SW480 (cell line): Measurements from ENCODE around the gene TIPRL.
"Not testable (repeated sequence)": the region's sequence is repeated elsewhere in the genome, so short reads cannot be mapped to it uniquely, and the experiment has no call there.

ENCODE experiments used
- DNase-seq: peaks from one replicate; pipeline ENCODE4 v3.0.0-alpha.2; 2016; ENCODE audit warnings: low spot score

The TIPRL gene

DNA sequence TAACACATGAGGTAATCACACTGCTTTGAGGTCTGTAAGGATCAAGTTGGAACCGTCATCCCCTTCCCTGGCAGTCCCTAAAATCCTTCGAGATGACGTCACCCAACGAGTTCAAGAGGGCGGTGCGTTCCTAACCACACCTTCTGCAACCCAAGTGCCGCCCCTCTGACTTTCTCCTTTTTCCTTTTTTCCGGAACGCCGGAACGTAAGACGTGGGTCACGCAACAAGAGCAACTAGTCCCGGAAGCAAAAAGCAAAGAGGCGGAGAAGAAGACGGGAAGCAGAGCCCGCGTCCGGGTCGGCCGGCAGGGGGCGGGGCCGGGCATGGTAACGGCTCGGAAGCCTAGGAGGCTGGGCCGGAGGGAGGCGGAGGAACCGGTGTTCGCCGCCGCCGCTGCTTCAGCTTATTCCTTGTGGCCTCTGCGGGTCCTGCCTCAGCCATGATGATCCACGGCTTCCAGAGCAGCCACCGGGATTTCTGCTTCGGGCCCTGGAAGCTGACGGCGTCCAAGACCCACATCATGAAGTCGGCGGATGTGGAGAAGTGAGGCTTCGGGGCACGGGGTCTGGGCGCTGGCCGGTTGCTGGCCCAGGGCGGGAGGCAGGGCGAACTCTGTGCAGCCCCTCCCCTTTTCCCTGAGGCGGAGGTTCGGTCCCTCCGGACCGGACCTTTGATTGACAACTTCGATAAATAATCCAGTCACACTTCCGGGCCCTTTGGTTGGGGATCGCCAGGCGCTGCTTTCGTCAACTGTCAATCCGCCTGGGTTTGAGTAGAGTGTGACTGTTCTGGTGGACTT is at the start of gene TIPRL:
Gene TIPRL, plus strand, starts transcription at position 325 of the 800 bp plus-strand sequence. Its CDS starts 116 bp downstream, at position 441.
- DNase-seq = peak; percentile 97

DNA sequence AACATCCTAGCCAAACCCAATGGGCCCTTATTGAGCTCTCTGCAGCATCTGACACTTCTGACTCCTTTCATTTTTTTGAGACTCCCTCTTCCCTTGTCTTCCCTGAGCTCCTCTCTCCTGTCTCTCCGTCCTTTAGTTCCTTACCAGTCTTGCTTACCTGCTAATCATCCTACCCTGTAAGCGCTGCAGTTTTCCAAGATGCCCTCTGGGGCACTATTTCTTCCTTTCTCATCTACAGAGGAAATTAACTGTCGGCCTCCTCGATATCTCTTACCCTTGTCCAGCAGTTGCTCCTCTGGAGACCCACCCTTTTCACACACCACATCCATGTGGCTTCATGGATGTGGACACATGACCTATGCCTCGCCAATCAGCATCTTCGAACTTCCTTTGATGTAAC is 48.8 kb upstream of the TIPRL start:
- no peak for DNase-seq

DNA sequence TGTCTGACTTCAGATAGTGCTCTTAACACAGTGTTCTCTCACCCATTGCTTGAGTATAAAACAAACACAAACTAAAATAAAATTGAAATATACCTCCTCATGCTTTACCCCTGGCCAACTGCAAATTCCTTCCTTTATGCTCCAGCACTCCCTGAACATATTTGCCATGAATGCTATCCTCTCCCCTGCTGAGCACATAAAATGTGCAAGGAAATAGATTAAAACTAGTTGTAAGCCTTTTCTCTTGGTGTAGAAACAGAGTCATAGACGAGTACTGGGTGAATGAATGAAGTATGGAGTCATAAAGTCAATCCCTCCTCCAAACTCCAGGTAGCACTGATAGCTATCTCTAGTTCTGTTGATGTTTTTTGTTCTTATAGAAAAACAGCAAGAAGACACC is 44.6 kb upstream of the TIPRL start:
- no peak for DNase-seq

DNA sequence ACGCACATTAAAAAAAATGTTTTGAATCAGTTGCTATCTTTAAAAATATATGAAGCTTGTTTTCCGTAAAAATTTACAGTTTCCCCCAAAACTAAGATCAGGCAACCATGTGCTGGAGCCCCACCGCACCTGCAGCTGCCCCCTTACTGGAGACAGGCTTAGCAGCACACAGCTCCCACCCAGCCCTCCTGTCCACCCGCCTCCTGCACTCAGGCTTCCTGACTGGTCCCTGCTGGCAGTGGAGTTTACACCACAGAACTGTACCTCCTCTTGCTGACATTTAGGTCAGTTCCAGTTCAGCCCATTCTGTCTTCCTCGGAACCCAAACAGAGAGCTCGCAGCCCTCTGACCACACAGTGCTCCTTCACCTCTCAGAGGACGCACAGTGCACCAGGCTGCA is 44.1 kb upstream of the TIPRL start:
- DNase-seq = no peak

DNA sequence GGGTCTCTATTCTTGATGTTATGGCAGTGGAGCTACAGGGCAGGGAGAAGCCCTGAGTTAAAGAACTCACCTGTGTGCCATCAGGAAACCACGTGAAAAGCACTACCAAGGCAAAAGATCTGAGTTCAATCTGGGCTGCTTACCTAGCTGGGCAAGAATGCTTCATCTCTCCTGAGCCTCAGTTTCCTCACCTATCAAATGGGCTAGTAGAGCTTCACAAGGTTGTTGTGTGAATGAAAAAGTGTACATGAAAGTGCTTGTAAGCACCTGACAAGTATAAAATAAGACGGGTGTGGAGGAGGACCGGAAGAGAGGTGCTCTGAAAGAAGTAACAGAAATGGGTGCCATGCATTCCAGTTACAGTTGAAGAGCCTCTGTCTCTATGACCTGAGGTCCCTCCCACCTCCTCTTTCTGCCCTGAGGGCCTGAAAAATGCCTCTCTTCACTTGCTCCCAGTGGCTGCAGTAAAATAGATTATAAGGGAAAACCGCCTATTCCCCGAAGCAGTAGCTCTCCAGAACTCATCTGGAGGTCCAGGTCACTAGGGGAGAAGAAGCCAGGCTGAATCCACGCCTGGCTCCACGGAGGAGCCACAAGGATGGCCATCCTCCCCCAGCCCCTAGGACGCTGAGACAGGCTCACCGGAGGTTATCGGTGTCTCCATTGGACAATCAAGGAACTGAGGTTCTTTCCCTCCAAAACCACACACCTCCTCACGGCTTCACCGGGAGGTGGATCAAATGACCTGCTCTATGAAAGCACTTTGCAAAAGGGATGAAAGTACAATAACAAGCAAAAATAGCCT is 43.4 kb upstream of the TIPRL start:
- DNase-seq = no peak

DNA sequence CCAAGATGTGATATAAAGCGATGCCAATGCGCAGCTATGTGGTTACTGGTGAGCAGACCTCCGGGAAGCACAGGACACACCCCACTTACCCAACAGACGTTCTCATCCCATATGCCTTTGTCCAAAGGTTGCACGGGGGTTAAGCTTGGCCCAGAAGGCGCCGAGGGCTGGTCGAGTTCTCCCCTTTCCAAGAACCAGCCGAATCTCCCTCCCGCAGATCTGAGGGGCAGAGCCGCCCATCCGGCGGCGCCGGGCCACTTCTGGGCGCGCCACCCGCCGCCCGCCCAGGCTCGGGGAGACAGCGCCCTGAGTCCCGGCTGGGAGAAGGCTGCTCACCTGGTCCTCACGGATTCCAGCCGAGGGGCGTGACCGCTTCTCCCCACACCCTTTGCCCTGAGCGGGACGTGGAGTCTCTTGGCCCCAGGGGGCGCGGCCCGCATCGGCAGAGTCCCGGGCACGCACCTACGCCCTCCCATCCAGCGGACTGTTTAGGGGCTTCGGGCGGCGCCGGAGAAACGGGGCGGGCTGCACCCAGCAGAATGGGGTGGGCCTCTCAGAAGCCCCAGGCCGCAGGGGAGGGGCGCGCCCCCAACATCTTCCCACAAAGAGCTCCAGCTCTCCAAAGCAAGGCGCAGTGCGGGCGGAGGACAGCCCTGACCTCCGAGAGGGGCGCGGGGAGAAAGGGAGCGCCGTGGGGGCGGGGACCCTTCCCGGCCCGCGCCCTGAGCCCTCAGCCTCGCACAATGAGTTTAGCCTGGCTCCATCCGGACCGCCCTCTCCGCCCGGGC is 42.6 kb upstream of the TIPRL start:
- DNase-seq = peak; percentile 52

DNA sequence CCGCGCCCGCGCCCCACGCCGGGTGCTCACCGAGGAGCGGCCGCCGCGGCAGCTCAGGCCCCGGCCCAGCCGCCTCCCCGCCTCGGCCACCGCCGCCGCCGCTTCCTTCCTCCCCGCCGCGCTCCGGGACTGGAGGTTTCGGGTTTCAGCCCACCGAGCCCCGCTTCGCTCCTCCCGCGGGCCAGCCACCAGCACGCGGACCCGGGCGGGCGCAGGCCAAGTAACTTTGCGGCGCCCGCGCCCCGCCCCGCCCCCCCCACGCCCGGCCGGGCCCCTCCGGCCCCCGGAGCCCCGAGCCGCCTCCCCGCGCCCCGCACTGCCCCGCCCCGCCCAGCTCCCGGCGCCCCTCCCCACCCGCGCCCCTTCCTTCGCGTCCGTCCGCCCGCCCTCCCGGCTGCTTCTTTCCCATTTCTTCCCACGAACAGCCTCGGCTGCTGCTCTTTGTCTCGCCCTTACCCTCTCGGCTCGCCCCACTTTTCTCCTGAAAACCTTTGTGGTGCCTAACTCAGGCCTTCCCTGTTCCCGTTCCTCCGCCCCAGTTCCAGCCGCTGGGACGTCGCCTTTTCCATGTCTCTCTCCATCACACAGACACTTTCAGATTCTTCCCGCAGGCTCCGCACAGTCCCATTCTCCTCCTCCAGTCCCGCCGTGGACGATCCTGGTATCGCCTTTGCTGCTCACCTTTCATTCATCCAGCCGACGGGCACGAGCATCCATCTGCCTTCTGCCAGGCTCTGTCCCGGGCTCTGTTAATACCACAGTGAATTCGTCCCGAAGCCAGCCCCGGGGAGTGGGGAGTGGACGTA is 41.9 kb upstream of the TIPRL start, which contains the start of gene GPR161:
Gene GPR161, minus strand, starts transcription at position 222 of the 806 bp plus-strand sequence. CDS start 32,080 bp downstream, outside the sequence.
- peak; percentile 68 for DNase-seq

DNA sequence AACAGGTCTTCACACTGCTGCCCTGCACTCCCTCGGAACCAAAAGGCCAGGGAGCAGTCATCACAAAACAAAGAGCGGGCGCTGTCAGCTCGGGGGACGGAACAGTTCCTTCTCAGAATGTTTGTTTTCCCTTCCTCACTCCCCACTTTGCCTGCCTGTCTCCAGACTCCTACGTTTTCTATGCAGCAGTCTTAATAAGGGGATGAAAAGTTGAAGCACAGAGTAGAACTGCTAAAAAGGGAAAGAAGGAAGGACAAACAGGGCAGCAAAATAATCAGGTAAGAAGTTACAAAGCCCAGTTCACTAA is 41.3 kb upstream of the TIPRL start:
- no peak for DNase-seq

DNA sequence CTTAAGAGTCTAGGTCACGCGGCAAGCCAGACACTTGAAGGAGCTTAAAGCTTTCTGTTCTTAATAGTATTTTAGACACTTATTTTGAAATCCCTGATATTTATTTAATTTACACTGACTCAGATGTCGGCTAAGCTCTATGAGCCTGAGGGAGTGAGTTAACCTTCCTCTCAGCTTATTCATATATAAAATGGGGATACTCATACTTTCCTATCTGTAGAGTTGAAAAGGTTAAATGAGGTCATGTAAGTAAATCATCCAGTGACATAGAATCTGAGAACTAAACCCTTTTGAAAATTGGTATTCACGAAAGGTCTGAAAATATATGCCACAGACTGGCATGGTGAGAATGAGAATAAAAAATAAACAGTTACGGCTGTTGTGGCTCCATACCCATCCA is 40.6 kb upstream of the TIPRL start:
- no peak for DNase-seq

DNA sequence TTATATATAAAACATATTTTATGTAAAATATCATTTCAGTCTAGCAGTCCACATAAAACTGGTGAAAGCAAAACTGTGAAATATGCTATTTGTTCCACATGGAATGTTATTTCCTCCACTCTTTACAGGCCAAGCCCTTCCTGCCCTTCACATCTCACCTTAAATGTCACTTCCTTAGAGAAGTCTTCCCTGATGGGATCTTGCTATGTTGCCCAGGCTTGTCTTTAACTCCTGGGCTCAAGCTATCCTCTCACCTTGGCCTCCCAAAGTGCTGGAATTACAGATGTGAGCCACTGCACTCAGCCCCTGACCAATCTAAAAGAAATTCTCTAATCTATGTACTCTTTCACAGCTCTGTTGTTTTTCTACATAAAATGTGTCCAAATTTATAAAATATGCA is 39.7 kb upstream of the TIPRL start:
- DNase-seq = no peak

DNA sequence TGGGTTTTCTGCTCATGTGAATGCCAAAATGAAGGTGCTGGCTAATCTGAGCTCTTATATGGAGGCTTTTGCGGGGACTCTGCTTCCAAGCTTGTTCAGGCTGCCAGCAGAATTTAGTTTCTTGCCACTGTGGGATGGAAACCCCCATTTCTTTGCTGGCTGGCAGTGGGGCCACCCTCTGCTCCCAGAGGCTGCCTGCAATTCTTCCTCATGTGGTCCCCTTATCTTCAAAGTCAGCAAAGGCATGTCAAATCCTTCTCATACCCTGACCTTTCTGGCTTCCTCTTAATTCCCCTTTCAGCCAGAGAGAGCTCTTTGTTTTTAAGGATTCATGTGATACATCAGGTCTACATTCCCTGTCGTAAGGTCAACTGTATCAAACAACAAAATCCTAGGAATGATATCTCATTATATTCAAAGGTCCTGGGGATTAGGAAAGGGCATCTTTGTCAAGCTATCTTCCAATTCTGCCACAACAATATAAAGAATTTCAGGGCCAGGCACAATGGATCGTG is 36.8 kb upstream of the TIPRL start:
- DNase-seq = no peak

DNA sequence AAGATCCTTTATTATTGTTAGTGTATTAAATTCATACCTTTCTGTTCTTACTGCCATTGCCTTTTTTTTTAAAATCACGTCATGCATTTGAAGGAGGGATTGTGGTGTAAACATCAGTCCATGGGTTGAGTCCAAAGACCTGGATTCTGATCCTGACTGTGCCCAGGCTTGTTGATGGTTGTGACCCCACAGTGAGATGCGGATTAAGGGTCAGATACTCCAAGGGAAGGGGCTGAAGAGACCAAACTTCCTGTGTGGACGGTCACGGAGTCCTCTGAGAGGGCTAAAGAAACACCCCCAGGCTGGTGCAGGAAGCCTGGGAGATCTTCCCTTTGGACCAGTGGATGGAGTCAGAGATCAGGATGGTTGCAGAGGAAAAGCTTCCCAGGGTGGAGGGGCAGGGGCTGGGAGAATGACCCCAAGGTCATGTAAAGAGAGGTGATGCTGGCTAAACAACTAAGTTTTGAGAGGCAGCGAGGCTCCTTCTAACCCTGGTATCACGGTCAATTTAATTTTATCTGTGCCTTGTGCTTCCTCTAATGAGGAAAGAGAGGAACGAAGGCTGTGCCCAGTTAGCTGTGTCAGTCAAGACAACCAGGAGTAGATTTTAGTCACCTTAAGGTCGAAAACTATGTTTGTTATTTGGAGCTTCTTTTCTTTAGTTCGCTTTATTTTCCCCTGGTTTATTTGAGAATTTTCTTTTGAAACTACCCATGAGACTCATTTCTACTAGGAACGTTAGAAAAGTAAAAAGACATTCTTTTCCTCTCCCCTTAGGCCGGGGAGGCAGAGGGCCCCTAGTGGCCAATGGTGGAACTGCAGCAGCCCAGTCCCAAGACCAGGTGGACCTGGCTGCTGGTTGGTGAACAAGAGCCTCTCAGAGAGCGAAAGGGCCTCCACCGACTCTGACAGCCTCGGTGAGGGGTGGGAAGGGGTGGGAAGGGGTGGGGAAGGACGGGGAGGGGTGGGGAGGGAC is 33.3 kb upstream of the TIPRL start:
- DNase-seq = peak; percentile 64

DNA sequence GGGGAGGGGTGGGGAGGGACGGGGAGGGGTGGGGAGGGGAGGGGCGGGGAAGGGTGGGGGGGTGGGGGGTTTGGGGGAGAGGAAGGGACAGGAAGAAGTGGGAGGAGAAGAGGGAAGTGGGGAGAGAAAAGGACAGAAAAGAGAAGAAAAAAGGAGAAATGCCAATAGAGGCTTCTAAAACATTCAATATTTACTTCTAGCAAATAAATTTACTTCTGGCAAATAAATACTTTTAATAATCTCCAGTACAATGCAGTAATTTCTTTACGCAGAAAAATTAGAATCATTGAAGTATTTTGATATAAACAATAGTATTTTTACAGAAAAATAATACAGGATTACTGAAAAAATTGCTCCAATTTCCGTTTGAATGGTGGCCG is 32.6 kb upstream of the TIPRL start:
- no peak for DNase-seq

DNA sequence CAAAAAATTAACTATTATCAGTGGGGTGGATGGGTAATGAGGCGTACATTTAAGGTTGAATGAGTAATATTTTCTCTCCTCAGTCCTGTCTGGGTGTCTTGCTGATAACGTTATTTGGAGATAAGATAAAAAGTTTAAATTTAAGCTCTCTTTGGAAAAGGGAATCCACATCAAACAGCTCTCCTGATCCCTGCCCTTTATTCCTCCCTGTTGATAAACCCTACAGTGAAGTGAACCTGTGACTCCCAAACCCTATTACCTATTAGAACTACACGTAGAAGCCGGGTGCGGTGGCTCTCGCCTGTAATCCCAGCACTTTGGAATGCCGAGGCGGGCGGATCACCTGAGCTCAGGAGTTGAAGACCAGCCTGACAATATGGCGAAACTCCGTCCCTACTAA is 32.1 kb upstream of the TIPRL start:
- DNase-seq = no peak

DNA sequence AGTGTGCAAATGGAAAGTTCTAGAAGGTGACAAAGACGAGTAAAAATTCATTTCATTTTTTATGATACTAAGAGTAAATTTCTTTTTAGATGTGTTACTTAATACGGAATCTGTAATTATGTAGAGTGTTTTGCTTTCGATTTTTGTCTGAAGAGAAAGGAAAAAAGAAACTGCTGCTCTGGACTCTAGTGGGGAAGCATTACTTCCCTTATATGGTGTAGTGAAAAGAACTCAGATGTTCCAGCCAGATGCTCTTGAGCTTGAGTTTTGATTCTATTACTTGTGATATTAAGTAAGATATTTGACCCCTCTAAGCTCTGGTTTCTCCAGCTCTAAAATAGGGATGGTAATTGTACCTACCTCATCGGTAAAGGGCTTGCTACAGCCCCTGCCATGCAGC is 29.8 kb upstream of the TIPRL start:
- DNase-seq = no peak

DNA sequence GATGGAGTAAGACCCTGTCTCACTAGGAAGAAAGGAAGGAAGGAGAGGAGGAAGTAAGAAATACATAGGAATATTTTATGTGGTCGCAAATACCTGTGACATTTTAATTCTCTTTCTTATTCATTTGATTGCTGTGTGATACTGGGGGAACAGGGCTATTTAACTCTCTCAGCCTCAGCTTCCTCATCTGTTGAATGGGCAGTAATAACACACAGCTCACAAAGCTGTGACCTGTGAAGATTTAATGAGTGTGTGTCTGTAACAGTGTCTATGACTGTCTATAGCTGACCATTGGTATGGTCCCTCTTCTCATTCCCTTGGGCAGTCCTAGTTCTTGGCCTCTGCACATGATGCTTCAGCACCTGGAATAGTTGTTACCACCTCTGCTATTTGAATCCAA is 28.5 kb upstream of the TIPRL start:
- DNase-seq = no peak

DNA sequence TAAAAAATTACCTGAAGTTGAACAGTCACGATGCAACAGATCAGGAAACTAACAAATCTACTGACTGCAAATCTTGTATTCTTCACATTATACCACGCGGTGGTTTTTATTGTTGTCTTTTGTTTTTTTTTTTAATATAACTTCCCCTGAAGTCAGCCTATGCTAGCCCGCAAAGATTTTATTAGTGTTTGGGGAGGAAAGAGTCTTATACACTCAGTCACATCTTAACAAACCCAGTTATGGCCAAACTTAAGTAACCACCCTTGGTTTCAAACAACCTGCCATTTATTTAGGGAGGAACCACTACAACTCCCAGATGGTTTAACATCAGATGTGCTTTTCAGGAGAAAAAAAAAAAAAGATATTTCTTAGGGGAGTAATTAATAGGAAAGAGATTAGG is 26.8 kb upstream of the TIPRL start:
- no peak for DNase-seq

DNA sequence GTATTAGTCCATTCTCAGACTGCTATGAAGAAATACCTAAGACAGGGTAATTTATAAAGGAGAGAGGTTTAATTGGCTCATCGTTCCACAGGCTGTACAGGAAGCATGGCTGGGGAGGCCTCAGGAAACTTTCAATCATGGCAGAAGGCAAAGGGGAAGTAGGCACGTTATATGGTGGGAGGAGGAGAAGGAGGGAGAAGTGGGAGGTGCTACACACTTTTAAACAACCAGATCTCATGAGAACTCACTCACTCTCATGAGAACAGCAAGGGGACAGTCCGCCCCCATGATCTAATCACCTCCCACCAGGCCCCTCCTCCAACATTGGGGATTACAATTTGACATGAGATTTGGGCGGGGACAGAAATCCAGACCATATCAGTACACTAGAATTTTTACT is 24.1 kb upstream of the TIPRL start:
- not testable (repeated sequence) for DNase-seq

DNA sequence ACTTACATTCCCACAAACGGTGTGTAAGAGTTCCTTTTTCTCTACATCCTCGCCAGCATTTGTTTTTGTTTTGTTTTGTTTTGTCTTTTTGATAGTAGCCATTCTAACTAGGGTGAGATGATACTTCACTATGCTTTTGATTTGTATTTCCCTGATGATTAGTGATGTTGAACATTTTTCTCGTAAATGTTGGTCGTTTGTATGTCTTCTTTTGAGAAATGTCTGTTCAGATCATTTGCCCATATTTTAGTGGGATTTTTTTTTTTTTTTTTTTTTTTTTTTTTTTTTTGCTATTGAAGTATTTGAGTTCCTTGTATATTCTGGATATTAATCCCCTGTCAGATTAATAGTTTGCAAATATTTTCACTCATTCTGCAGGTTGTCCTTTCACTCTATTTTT is 22.9 kb upstream of the TIPRL start:
- no peak for DNase-seq

DNA sequence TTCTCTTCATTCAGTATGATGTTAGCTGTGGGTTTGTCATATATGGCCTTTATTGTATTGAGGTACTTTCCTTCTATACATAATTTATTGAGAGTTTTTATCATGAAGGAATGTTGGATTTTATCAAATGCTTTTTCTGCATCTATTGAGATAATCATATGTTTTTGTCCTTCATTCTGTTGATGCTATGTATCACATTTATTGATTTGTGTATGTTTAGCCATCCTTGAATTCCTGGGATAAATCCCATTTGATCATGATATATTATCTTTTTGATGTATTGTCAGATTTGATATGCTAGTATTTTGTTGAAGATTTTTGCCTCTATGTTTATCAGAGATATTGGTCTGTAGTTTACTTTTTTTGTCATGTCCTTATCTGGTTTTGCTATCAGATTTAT is 21.1 kb upstream of the TIPRL start:
- no peak for DNase-seq
